GM12878 (cell line): Measurements from ENCODE around the gene CCDC169. TPM values are rescaled to one million over a fixed set of nuclear protein-coding genes. Genes with fewer than 3 reads are reported as not detected.

Source experiments
- ATF7 ChIP-seq: fragments of 450-650 bp; IDR thresholded peaks from 2 replicates; pipeline ENCODE4 v1.6.1; 2016; ENCODE audit warnings: low read depth, mild to moderate bottlenecking
- CREB1 ChIP-seq: IDR thresholded peaks from 2 replicates; pipeline ENCODE4 v1.6.1; 2012; ENCODE audit warnings: low read depth, mild to moderate bottlenecking, inconsistent platforms
- E2F4 ChIP-seq: IDR thresholded peaks from 2 replicates; pipeline ENCODE4 v1.6.1; 2012; ENCODE audit warnings: low read depth, low read length, improper control_type of control experiment
- IRF5 ChIP-seq: fragments of 450-650 bp; IDR thresholded peaks from 2 replicates; pipeline ENCODE4 v1.6.1; 2017; ENCODE audit warnings: borderline replicate concordance
- LARP7 ChIP-seq: fragments of 450-650 bp; IDR thresholded peaks from 2 replicates; pipeline ENCODE4 v1.6.1; 2017; ENCODE audit warnings: mild to moderate bottlenecking
- MTA3 ChIP-seq: IDR thresholded peaks from 2 replicates; pipeline ENCODE4 v1.6.1; 2012; ENCODE audit warnings: low read length, inconsistent platforms, borderline replicate concordance
- MYC ChIP-seq: IDR thresholded peaks from 2 replicates; pipeline ENCODE4 v1.6.1; 2011; ENCODE audit warnings: mild to moderate bottlenecking, low read length, moderate library complexity, inconsistent platforms; ENCODE audit not compliant: insufficient read depth, insufficient replicate concordance, insufficient read length, severe bottlenecking
- NR2C1 ChIP-seq: fragments of 450-650 bp; IDR thresholded peaks from 2 replicates; pipeline ENCODE4 v1.6.1; 2017; ENCODE audit warnings: antibody characterized with exemption, mild to moderate bottlenecking, moderate library complexity
- POLR2AphosphoS5 ChIP-seq: IDR thresholded peaks from 2 replicates; pipeline ENCODE4 v1.6.1; 2011; ENCODE audit warnings: mild to moderate bottlenecking, low read length, inconsistent platforms
- PRDM15 ChIP-seq: fragments of 450-650 bp; formaldehyde crosslinking; IDR thresholded peaks from 2 replicates; pipeline ENCODE4 v1.4.0; 2020; ENCODE audit warnings: mild to moderate bottlenecking, moderate library complexity
- RAD21 ChIP-seq: IDR thresholded peaks from 2 replicates; pipeline ENCODE4 v1.6.1; 2011; ENCODE audit warnings: mild to moderate bottlenecking, low read depth, low read length, moderate library complexity; ENCODE audit not compliant: insufficient read depth
- RAD51 ChIP-seq: fragments of 450-650 bp; IDR thresholded peaks from 2 replicates; pipeline ENCODE4 v1.6.1; 2016; ENCODE audit warnings: moderate library complexity, mild to moderate bottlenecking, inconsistent platforms
- RCOR1 ChIP-seq: conservative IDR thresholded peaks from 2 replicates; pipeline ENCODE4 v1.6.1; 2012; ENCODE audit warnings: low read depth, low read length, improper control_type of control experiment
- SP1 ChIP-seq: IDR thresholded peaks from one replicate; pipeline ENCODE4 v1.6.1; 2011; ENCODE audit warnings: low read depth, low read length
- STAT1 ChIP-seq: fragments of 450-650 bp; conservative IDR thresholded peaks from 2 replicates; pipeline ENCODE4 v1.6.1; 2014; ENCODE audit warnings: antibody characterized with exemption, mild to moderate bottlenecking
- ZNF207 ChIP-seq: fragments of 450-650 bp; IDR thresholded peaks from 2 replicates; pipeline ENCODE4 v1.6.1; 2014; ENCODE audit warnings: antibody characterized with exemption, mild to moderate bottlenecking, borderline replicate concordance
- ZNF24 ChIP-seq: fragments of 450-650 bp; IDR thresholded peaks from 2 replicates; pipeline ENCODE4 v1.6.1; 2017; ENCODE audit warnings: antibody characterized with exemption, mild to moderate bottlenecking
- ZNF384 ChIP-seq: IDR thresholded peaks from 2 replicates; pipeline ENCODE4 v1.6.1; 2012; ENCODE audit warnings: low read depth, mild to moderate bottlenecking, low read length, improper control_type of control experiment, borderline replicate concordance
- ZSCAN29 ChIP-seq: fragments of 450-650 bp; IDR thresholded peaks from 2 replicates; pipeline ENCODE4 v1.6.1; 2017; ENCODE audit warnings: mild to moderate bottlenecking, moderate library complexity
- ZZZ3 ChIP-seq: IDR thresholded peaks from 2 replicates; pipeline ENCODE4 v1.6.1; 2011; ENCODE audit warnings: low read depth; ENCODE audit not compliant: control insufficient read depth, insufficient read length
- polyA plus RNA-seq, 11 experiments: library from polyadenylated mRNA; depleted of rRNA in 4 of 11; unstranded in 6 of 11; stranded (reverse) in 5 of 11; fragments of >200 nt; fragmentation: Nextera tagmentation in 4 of 11; fragmentation: Illumina TruSeq in 1 of 11; extraction: Ambion mirVana in 4 of 11; extraction: Trizol in 1 of 11; gene quantifications; 1 replicate in 1 of 11; 2 replicates in 10 of 11; pipeline versions ENCODE4 v1.2.1 to v1.2.3, GENCODE V29; 2011 to 2016; ENCODE audit warnings: inconsistent platforms in 2 of 11, missing spikeins in 2 of 11, low read depth in 1 of 11
- total RNA-seq, 4 experiments: library from RNA; depleted of rRNA in 3 of 4; stranded (reverse); fragments of >200 nt in 3 of 4; fragmentation: Illumina TruSeq in 1 of 4; extraction: Trizol in 1 of 4; gene quantifications; 2 replicates each; pipeline versions ENCODE4 v1.2.1 to v1.2.3, GENCODE V29; 2013 to 2021

The CCDC169 gene
- total and polyA plus RNA-seq, 10 of the 15 experiments (the other 5 are each of a cell fraction or from before 2014, with no cell fraction given), result 0.13 to 1.4 (median 0.24) TPM; not detected in 4

GRCh38 chr13:36248700-36249099 is 48.9 kb downstream of the CCDC169 start (continued):
- TF ChIP-seq PRDM15 (CRISPR knock-in tag), result no peak
- no peak for TF ChIP-seq SP1
- TF ChIP-seq E2F4, result no peak
- TF ChIP-seq ATF7, result 0 out of 2 replicates have a peak, but pooled peaks have one; percentile 18
- no peak for TF ChIP-seq MYC
- no peak for TF ChIP-seq RAD21
- no peak for TF ChIP-seq LARP7
- TF ChIP-seq STAT1, result no peak
- peak; percentile 58; the same call in 1 of the 2 replicates for TF ChIP-seq ZNF384
- no peak for TF ChIP-seq MTA3
- TF ChIP-seq ZSCAN29, result no peak
- no peak for TF ChIP-seq RCOR1
- TF ChIP-seq NR2C1, result no peak
- no peak for TF ChIP-seq POLR2AphosphoS5
- no peak for TF ChIP-seq ZNF24
- no peak for TF ChIP-seq CREB1
- no peak for TF ChIP-seq IRF5
- TF ChIP-seq ZNF207, result no peak
- 0 out of 2 replicates have a peak, but pooled peaks have one; percentile 25 for TF ChIP-seq RAD51
- TF ChIP-seq ZZZ3, result no peak
